ENCODE measurements around the gene ATRIP.

Gene ATRIP

DNA sequence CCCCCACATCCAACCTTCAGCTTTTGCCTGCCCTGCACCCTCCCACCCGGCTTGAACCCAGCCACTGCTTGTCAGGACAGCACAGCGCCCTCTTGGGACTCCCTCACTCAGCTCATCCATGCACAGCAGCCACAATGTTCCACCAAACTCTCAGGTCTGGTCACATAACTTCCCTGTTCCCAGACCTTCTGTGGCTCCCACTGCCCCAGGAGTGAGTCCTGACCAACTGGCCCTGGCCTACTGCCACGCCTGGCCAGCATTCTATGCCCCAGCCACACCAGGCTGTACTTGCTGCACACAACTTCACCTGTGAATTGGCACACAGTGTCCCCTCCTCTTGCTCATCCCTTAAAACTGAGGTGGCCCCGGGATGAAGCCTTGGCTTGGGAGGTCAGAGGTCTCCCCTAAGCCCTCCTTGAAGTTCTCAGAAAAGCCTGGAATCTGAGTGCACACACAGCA is 37.7 kb upstream of the ATRIP start:
- Histone ChIP-seq H3K27ac (ENCODE audit: extremely low read depth, low read depth, low read length) (no peak overlapping the region), H3K9me3 (ENCODE audit: control insufficient read depth, insufficient read depth, low read depth, low read length) (no peaks in the 10 kb centered on the region), H3K36me3 (ENCODE audit: control insufficient read depth in 2 of 2, insufficient read depth in 1 of 2, low read length in 2 of 2) (peaks cover 0 to 78% of the 10 kb centered on the region in 2 experiments; a peak in 1 of 3 replicates), H3K4me3 (ENCODE audit: low read depth, low read length) (no peak overlapping the region), H3K4me1 (ENCODE audit: control insufficient read depth, insufficient read depth, low read length) (no peaks in the 10 kb centered on the region)
- TF ChIP-seq ZNF280C (tag by site-specific recombination; IDR thresholded peaks at IDR 0.05) (no peak), PATZ1 (tag by site-specific recombination; IDR thresholded peaks at IDR 0.05) (no peak), ZNF654 (tag by site-specific recombination; IDR thresholded peaks at IDR 0.05; ENCODE audit: low read depth) (no peak), ZNF350 (tag by site-specific recombination; IDR thresholded peaks at IDR 0.05) (no peak), ZNF664 (tag by site-specific recombination; IDR thresholded peaks at IDR 0.05) (no peak), KLF16 (tag by site-specific recombination; IDR thresholded peaks at IDR 0.05) (no peak), OSR2 (tag by site-specific recombination; IDR thresholded peaks at IDR 0.05) (no peak), ZNF600 (tag by site-specific recombination; IDR thresholded peaks at IDR 0.05) (no peak), ZNF157 (tag by site-specific recombination; IDR thresholded peaks at IDR 0.05) (no peak), ZNF707 (tag by site-specific recombination; IDR thresholded peaks at IDR 0.05) (no peak), ZNF623 (tag by site-specific recombination; IDR thresholded peaks at IDR 0.05) (no peak), ZNF138 (tag by site-specific recombination; IDR thresholded peaks at IDR 0.05; ENCODE audit: borderline replicate concordance) (no peak), TCF7L2 (IDR thresholded peaks at IDR 0.05; ENCODE audit: borderline replicate concordance, low read depth, low read length) (no peak), ZNF292 (tag by site-specific recombination; IDR thresholded peaks at IDR 0.05; ENCODE audit: borderline replicate concordance, low read depth) (no peak)
- TF ChIP-seq, protein P1, sequence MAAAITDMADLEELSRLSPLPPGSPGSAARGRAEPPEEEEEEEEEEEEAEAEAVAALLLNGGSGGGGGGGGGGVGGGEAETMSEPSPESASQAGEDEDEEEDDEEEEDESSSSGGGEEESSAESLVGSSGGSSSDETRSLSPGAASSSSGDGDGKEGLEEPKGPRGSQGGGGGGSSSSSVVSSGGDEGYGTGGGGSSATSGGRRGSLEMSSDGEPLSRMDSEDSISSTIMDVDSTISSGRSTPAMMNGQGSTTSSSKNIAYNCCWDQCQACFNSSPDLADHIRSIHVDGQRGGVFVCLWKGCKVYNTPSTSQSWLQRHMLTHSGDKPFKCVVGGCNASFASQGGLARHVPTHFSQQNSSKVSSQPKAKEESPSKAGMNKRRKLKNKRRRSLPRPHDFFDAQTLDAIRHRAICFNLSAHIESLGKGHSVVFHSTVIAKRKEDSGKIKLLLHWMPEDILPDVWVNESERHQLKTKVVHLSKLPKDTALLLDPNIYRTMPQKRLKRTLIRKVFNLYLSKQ (tag by site-specific recombination; IDR thresholded peaks at IDR 0.05; ENCODE audit: borderline replicate concordance): no peak
- TF ChIP-seq, protein P2, sequence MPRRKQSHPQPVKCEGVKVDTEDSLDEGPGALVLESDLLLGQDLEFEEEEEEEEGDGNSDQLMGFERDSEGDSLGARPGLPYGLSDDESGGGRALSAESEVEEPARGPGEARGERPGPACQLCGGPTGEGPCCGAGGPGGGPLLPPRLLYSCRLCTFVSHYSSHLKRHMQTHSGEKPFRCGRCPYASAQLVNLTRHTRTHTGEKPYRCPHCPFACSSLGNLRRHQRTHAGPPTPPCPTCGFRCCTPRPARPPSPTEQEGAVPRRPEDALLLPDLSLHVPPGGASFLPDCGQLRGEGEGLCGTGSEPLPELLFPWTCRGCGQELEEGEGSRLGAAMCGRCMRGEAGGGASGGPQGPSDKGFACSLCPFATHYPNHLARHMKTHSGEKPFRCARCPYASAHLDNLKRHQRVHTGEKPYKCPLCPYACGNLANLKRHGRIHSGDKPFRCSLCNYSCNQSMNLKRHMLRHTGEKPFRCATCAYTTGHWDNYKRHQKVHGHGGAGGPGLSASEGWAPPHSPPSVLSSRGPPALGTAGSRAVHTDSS (tag by site-specific recombination; IDR thresholded peaks at IDR 0.05): no peak
- TF ChIP-seq, protein P3, sequence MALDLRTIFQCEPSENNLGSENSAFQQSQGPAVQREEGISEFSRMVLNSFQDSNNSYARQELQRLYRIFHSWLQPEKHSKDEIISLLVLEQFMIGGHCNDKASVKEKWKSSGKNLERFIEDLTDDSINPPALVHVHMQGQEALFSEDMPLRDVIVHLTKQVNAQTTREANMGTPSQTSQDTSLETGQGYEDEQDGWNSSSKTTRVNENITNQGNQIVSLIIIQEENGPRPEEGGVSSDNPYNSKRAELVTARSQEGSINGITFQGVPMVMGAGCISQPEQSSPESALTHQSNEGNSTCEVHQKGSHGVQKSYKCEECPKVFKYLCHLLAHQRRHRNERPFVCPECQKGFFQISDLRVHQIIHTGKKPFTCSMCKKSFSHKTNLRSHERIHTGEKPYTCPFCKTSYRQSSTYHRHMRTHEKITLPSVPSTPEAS (tag by site-specific recombination; IDR thresholded peaks at IDR 0.05): no peak
- ChIA-PET POLR2A (no interaction called here), CTCF (interaction anchor here (0.7 to 5.1 kb wide), 4 partner anchors 10 to 99 kb away, joined by 3 to 28 read pairs (median 4); no protein-coding TSS in a partner anchor)
